ENCODE measurements around the gene CEP290. TPM values are rescaled to one million over a fixed set of nuclear protein-coding genes. Genes with fewer than 3 reads are reported as not detected.

The CEP290 gene
- total RNA-seq, 1 donor from 2014 or later, result 27.5 TPM

DNA sequence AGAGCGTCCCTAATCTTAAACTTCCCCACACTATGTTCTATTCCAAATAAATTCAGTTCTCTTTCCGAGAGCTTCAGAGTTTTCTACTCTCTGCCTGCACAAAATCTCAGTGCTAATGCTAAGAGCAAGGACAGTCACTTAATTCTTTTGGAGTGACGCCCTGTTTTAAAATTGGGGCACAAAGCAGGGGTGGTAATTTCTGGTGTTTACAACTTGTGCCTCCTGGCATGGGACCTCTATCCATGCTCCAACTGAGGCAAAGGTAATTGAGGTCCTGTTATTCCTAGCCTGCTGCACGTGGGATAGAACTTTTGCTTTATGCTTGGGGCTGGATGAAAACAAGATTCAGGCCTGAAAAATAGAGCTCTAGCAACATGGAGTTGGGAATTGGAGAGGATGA is 135.5 kb downstream of the CEP290 start:
- H3K4me3 Mint-ChIP-seq, result no peak overlapping the region
- peaks cover 6% of the 10 kb centered on the region for H3K9me3 Mint-ChIP-seq
- H3K4me1 Mint-ChIP-seq, result no peaks in the 10 kb centered on the region
- H3K27ac Mint-ChIP-seq (ENCODE audit: unreplicated experiment), result peak overlapping the region; percentile 62
- no peaks in the 10 kb centered on the region for H3K27me3 Mint-ChIP-seq (ENCODE audit: low read depth)
- H3K36me3 Mint-ChIP-seq (ENCODE audit: low read depth), result no peaks in the 10 kb centered on the region
- DNase-seq (ENCODE audit: low read depth, low spot score), result no peak
- TF ChIP-seq, protein P1, sequence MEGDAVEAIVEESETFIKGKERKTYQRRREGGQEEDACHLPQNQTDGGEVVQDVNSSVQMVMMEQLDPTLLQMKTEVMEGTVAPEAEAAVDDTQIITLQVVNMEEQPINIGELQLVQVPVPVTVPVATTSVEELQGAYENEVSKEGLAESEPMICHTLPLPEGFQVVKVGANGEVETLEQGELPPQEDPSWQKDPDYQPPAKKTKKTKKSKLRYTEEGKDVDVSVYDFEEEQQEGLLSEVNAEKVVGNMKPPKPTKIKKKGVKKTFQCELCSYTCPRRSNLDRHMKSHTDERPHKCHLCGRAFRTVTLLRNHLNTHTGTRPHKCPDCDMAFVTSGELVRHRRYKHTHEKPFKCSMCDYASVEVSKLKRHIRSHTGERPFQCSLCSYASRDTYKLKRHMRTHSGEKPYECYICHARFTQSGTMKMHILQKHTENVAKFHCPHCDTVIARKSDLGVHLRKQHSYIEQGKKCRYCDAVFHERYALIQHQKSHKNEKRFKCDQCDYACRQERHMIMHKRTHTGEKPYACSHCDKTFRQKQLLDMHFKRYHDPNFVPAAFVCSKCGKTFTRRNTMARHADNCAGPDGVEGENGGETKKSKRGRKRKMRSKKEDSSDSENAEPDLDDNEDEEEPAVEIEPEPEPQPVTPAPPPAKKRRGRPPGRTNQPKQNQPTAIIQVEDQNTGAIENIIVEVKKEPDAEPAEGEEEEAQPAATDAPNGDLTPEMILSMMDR (conservative IDR thresholded peaks at IDR 0.05), result no peak

DNA sequence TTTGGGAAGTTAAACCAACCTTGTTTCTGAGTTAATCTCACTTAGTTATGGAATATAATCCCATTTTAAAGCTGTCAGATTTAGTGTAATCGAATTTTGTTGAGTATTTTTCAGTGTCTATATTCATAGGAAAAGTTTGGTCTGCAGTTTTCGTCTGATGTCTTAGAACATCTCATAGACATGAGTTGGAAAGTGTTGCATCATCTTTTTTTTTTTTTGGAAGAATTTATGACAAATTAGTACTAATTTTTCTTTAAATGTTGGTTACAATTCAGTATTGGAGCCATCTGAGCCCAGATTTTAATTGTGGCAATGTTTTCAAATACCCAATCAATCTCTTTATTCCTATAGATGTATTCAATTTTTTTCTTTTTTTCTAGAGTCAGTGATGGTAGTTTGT is 140.6 kb downstream of the CEP290 start:
- no peak for DNase-seq (ENCODE audit: low read depth, low spot score)
- H3K4me1 Mint-ChIP-seq, result no peaks in the 10 kb centered on the region
- TF ChIP-seq, protein P1 (conservative IDR thresholded peaks at IDR 0.05), result no peak
- H3K36me3 Mint-ChIP-seq (ENCODE audit: low read depth), result no peaks in the 10 kb centered on the region
- no peak overlapping the region for H3K27ac Mint-ChIP-seq (ENCODE audit: unreplicated experiment)
- H3K27me3 Mint-ChIP-seq (ENCODE audit: low read depth), result peaks cover 3% of the 10 kb centered on the region
- H3K9me3 Mint-ChIP-seq, result peaks cover 6% of the 10 kb centered on the region
- H3K4me3 Mint-ChIP-seq, result no peak overlapping the region

Other genes with a start within 250 kb of the CEP290 start
- 0.30 and 0.37 TPM in 2 replicates for gene C12orf50, start 112.7 kb downstream of the CEP290 start, total RNA-seq
- gene TMTC3, start 219 bp upstream of the CEP290 start, total RNA-seq, result 20.6 and 23.6 TPM in 2 replicates

Data from neural crest cell (in vitro differentiated cells).